CD4-positive, alpha-beta memory T cell (primary cell): ENCODE data around the gene CCDC102A. TPM values are rescaled to one million over a fixed set of nuclear protein-coding genes. Genes with fewer than 3 reads are reported as not detected.

ENCODE experiments used
- CTCF ChIA-PET: fragments of 350-600 bp; sonication (Branson Sonifier 250); formaldehyde crosslinking; loops from one replicate; lab custom pipeline; 2021; ENCODE audit warnings: inconsistent platforms; ENCODE audit not compliant: partially characterized antibody; lab: Charles Lee
- POLR2A ChIA-PET: fragments of 350-600 bp; sonication (Branson Sonifier 250); formaldehyde crosslinking; loops from one replicate; lab custom pipeline; 2021; ENCODE audit not compliant: partially characterized antibody; lab: Charles Lee
- DNase-seq, 5 donors: peaks; one replicate each; pipeline versions ENCODE4 v3.0.0 to v3.0.0-alpha.2; 2020 to 2022; ENCODE audit warnings: mixed read lengths in 1 of 5
- H3K27ac ChIP-seq: one replicate; pipeline ENCODE4 v1.7.0; 2013; ENCODE audit warnings: low read depth, low read length
- H3K27me3 ChIP-seq: 2 replicates; pipeline ENCODE4 v1.7.0; 2013; ENCODE audit warnings: mild to moderate bottlenecking, low read length, moderate library complexity; ENCODE audit not compliant: insufficient read depth
- H3K36me3 ChIP-seq: 2 replicates; pipeline ENCODE4 v1.7.0; 2013; ENCODE audit warnings: mild to moderate bottlenecking, low read length, moderate library complexity; ENCODE audit not compliant: insufficient read depth
- H3K4me1 ChIP-seq: 2 replicates; pipeline ENCODE4 v1.7.0; 2013; ENCODE audit warnings: mild to moderate bottlenecking, low read length, moderate library complexity; ENCODE audit not compliant: insufficient read depth
- H3K4me3 ChIP-seq, 2 donors: one replicate each; pipeline ENCODE4 v1.7.0; 2013; ENCODE audit warnings: low read length in 2 of 2, mild to moderate bottlenecking in 1 of 2
- H3K9me3 ChIP-seq, 2 donors: one replicate each; pipeline ENCODE4 v1.7.0; 2013; ENCODE audit warnings: low read length in 2 of 2, control low read depth in 1 of 2; ENCODE audit not compliant: control insufficient read depth in 1 of 2
- H3K27ac Mint-ChIP-seq, 7 donors: one replicate each; pipeline ENCODE4 v1.8.0; 2020 to 2021; ENCODE audit warnings: mixed read lengths in 7 of 7, mild to moderate bottlenecking in 6 of 7, inconsistent platforms in 3 of 7, moderate library complexity in 3 of 7
- H3K27me3 Mint-ChIP-seq, 2 donors: one replicate each; pipeline ENCODE4 v1.8.0; 2020 to 2021; ENCODE audit warnings: mixed read lengths in 2 of 2
- H3K36me3 Mint-ChIP-seq, 2 donors: one replicate each; pipeline ENCODE4 v1.8.0; 2020 to 2021; ENCODE audit warnings: mixed read lengths in 2 of 2, inconsistent platforms in 1 of 2, mild to moderate bottlenecking in 1 of 2
- H3K4me1 Mint-ChIP-seq, 4 donors: one replicate each; pipeline ENCODE4 v1.8.0; 2020 to 2021; ENCODE audit warnings: mixed read lengths in 4 of 4, mild to moderate bottlenecking in 1 of 4
- H3K4me3 Mint-ChIP-seq, 8 donors: one replicate each; pipeline ENCODE4 v1.8.0; 2020 to 2021; ENCODE audit warnings: mixed read lengths in 8 of 8, mild to moderate bottlenecking in 7 of 8, moderate library complexity in 6 of 8, inconsistent platforms in 3 of 8
- H3K9me3 Mint-ChIP-seq, 8 donors: one replicate each; pipeline ENCODE4 v1.8.0; 2020 to 2021; ENCODE audit warnings: mixed read lengths in 8 of 8, mild to moderate bottlenecking in 5 of 8, inconsistent platforms in 3 of 8, moderate library complexity in 1 of 8
- intact Hi-C: fragments of 100-400 bp; cut with micrococcal nuclease; formaldehyde crosslinking; loops from one replicate; pipeline ENCODE4 v1.15.1; 2023
- polyA plus RNA-seq, 2 donors: library from polyadenylated mRNA; unstranded; fragments of 300-500 nt; fragmentation: Illumina TruSeq; gene quantifications; one replicate each; pipeline ENCODE4 v1.2.3, GENCODE V29; 2021
- total RNA-seq, 2 experiments: library from RNA; stranded (reverse); gene quantifications; one replicate each; pipeline ENCODE4 v1.2.3, GENCODE V29; 2021

CCDC102A gene
- total and polyA plus RNA-seq, 4 experiments from 2014 or later: 1.2 to 9.9 (median 5.1) TPM

- POLR2A ChIA-PET: no interaction called here
- Histone ChIP-seq H3K27me3 (no peaks in the 10 kb centered on the region), H3K36me3 (no peaks in the 10 kb centered on the region), H3K4me3 (no peak overlapping the region), H3K4me1 (peaks cover 17% of the 10 kb centered on the region), H3K27ac (no peak overlapping the region), H3K9me3 (no peaks in the 10 kb centered on the region)
- Mint-ChIP-seq H3K27ac (no peak overlapping the region), H3K4me3 (peak overlapping the region in 1 of 8 donors; percentile 52), H3K27me3 (no peaks in the 10 kb centered on the region), H3K4me1 (peaks cover 11 to 27% (median 23%) of the 10 kb centered on the region in 4 donors), H3K9me3 (no peaks in the 10 kb centered on the region), H3K36me3 (no peaks in the 10 kb centered on the region)
- DNase-seq: no peak
- intact Hi-C loops: no loop called here
- CTCF ChIA-PET: interaction anchor here (1.0 to 1.1 kb wide), 2 partner anchors 21 to 36 kb away, joined by 4 to 5 read pairs; partner anchors contain the start of gene POLR2C
Measured at GRCh38 chr16:57483725-57484514, 52.5 kb downstream of the CCDC102A start.

DNA sequence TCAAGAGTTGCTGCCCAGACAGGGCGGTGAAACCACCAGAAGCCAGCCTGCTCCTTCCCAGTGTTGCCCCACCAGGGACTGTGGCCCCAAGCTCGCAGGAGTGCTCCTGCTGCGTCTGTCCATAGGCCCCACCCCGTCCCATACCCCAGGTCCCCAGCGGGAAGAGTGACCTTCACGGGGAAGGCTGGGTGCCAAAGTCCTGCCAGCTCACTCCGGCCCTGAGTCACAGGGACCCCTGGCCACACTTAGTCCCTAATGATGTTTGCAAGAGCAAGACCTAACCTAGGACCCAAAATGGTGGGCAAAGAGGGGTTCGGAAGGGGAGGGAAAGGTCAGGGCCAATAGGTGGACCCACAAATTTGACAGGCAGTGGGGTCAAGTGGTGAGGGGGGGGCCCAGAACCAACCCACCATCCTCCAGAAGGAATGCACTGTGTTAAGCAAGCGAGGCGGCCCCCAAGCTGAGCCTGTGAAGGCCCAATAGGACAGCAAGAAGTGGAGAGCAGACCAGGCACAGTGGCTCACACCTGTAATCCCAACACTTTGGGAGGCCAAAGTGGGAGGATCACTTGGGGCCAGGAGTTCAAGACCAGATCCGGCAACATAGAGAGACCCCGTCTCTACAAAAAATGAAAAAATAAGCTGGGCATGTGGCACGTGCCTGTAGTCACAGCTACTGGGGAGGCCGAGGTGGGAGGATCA is 53.4 kb downstream of the CCDC102A start:
- H3K9me3 ChIP-seq: no peaks in the 10 kb centered on the region
- Mint-ChIP-seq H3K36me3 (no peaks in the 10 kb centered on the region), H3K27ac (peak overlapping the region in 1 of 7 donors; percentile 57), H3K4me1 (peaks cover 11 to 27% (median 23%) of the 10 kb centered on the region in 4 donors), H3K27me3 (no peaks in the 10 kb centered on the region), H3K4me3 (peak overlapping the region in 2 of 8 donors; percentile 22 to 65), H3K9me3 (no peaks in the 10 kb centered on the region)
- DNase-seq: no peak
- ChIA-PET POLR2A (no interaction called here), CTCF (interaction anchor here (0.7 to 1.1 kb wide), 3 partner anchors 20 to 61 kb away, joined by 4 to 5 read pairs (median 4); partner anchors contain the start of gene POLR2C)
- H3K27ac ChIP-seq: no peak overlapping the region
- no peaks in the 10 kb centered on the region for H3K36me3 ChIP-seq
- intact Hi-C loops: no loop called here
- peaks cover 17% of the 10 kb centered on the region for H3K4me1 ChIP-seq
- no peak overlapping the region for H3K4me3 ChIP-seq
- no peaks in the 10 kb centered on the region for H3K27me3 ChIP-seq

DNA sequence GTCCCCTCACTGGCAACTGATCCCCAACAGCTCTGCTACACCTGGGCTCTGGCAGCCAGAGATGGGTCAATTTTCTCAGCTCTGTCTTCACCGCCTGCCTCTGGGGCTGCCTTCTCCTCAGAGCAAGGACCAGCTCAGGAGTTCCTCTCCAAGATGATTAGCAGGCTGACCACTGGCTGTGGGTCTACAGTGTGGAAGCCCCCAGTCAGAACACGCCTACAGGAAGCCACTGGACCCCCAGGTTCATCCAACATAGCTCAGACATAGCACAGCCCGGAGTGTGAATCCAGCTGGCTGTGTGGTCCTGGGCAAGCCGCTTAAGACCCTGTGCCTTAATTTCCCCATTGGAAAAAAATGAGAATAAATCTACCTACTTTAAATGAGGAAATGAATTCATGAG is 55.0 kb downstream of the CCDC102A start:
- Mint-ChIP-seq H3K27me3 (no peaks in the 10 kb centered on the region), H3K9me3 (no peaks in the 10 kb centered on the region), H3K4me3 (no peak overlapping the region), H3K36me3 (no peaks in the 10 kb centered on the region), H3K4me1 (peaks cover 7 to 20% (median 16%) of the 10 kb centered on the region in 4 donors), H3K27ac (peak overlapping the region in 1 of 7 donors; percentile 79)
- intact Hi-C loops: no loop called here
- POLR2A ChIA-PET: interaction anchor here (2.5 kb wide), 1 partner anchor 19 kb away, joined by 11 read pairs; the partner anchor contains the start of gene POLR2C
- no peak overlapping the region for H3K27ac ChIP-seq
- H3K27me3 ChIP-seq: no peaks in the 10 kb centered on the region
- no peak overlapping the region for H3K4me3 ChIP-seq
- no peaks in the 10 kb centered on the region for H3K9me3 ChIP-seq
- DNase-seq: no peak
- H3K4me1 ChIP-seq: peaks cover 20% of the 10 kb centered on the region
- no peaks in the 10 kb centered on the region for H3K36me3 ChIP-seq
- CTCF ChIA-PET: interaction anchor here (0.8 to 2.0 kb wide), 2 partner anchors 38 to 56 kb away, joined by 3 to 10 read pairs; no protein-coding TSS in a partner anchor

DNA sequence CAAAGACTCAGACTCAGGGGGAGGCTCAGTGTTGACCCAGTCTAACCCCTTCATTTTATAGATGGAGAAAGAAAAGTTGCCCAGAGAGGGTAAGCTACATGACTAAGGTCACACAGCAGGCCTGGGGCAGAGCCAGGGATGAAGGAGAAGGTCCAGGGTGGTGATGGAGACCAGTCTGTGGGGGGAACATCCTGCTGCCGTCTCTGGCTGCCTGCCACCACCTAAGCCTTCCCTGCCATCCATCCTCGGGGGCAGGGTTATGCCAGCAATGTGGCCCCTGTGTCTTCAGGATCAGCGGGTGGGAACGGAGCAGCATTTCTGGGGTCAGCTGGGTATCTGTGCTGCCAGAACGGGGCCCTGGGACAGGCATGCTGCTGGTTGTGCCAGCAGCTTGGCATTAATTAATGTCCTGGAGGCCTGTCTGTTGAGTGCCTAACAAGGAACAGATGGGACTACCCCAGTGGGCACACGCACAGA is 55.6 kb downstream of the CCDC102A start:
- H3K27me3 ChIP-seq: no peaks in the 10 kb centered on the region
- no peak overlapping the region for H3K4me3 Mint-ChIP-seq
- intact Hi-C loops: no loop called here
- no peak overlapping the region for H3K4me3 ChIP-seq
- H3K4me1 Mint-ChIP-seq: peaks cover 10 to 23% (median 20%) of the 10 kb centered on the region in 4 donors
- no peaks in the 10 kb centered on the region for H3K9me3 ChIP-seq
- H3K36me3 ChIP-seq: no peaks in the 10 kb centered on the region
- H3K27ac ChIP-seq: no peak overlapping the region
- H3K27me3 Mint-ChIP-seq: no peaks in the 10 kb centered on the region
- H3K4me1 ChIP-seq: peaks cover 24% of the 10 kb centered on the region
- peak overlapping the region in 1 of 7 donors; percentile 21 for H3K27ac Mint-ChIP-seq
- no peak for DNase-seq
- ChIA-PET POLR2A (interaction anchor here (2.5 kb wide), 1 partner anchor 18 kb away, joined by 11 read pairs; the partner anchor contains the start of gene POLR2C), CTCF (interaction anchor here (2.0 kb wide), 1 partner anchor 39 kb away, joined by 10 read pairs; no protein-coding TSS in a partner anchor)
- no peaks in the 10 kb centered on the region for H3K9me3 Mint-ChIP-seq
- H3K36me3 Mint-ChIP-seq: no peaks in the 10 kb centered on the region

- H3K9me3 Mint-ChIP-seq: no peaks in the 10 kb centered on the region
- H3K36me3 ChIP-seq: no peaks in the 10 kb centered on the region
- H3K27me3 Mint-ChIP-seq: no peaks in the 10 kb centered on the region
- peaks cover 10 to 19% (median 15%) of the 10 kb centered on the region in 4 donors for H3K4me1 Mint-ChIP-seq
- no peaks in the 10 kb centered on the region for H3K36me3 Mint-ChIP-seq
- ChIA-PET POLR2A (interaction anchor here (2.5 kb wide), 1 partner anchor 17 kb away, joined by 11 read pairs; the partner anchor contains the start of gene POLR2C), CTCF (interaction anchor here (2.0 kb wide), 1 partner anchor 39 kb away, joined by 10 read pairs; no protein-coding TSS in a partner anchor)
- H3K27ac ChIP-seq: no peak overlapping the region
- H3K4me3 ChIP-seq: no peak overlapping the region
- H3K27ac Mint-ChIP-seq: peak overlapping the region in 1 of 7 donors; percentile 21
- intact Hi-C loops: no loop called here
- peaks cover 20% of the 10 kb centered on the region for H3K4me1 ChIP-seq
- DNase-seq: no peak
- H3K27me3 ChIP-seq: no peaks in the 10 kb centered on the region
- H3K4me3 Mint-ChIP-seq: no peak overlapping the region
- no peaks in the 10 kb centered on the region for H3K9me3 ChIP-seq
Measured at GRCh38 chr16:57479976-57480753, 56.2 kb downstream of the CCDC102A start.

- no peak for DNase-seq
- H3K27me3 ChIP-seq: no peaks in the 10 kb centered on the region
- no peak overlapping the region for H3K4me3 ChIP-seq
- H3K27ac Mint-ChIP-seq: no peak overlapping the region
- ChIA-PET POLR2A (interaction anchor here (2.5 kb wide), 1 partner anchor 17 kb away, joined by 11 read pairs; the partner anchor contains the start of gene POLR2C), CTCF (interaction anchor here (0.9 kb wide), 1 partner anchor 38 kb away, joined by 3 read pairs; no protein-coding TSS in a partner anchor)
- H3K4me1 ChIP-seq: peaks cover 17% of the 10 kb centered on the region
- H3K27ac ChIP-seq: no peak overlapping the region
- intact Hi-C loops: no loop called here
- no peaks in the 10 kb centered on the region for H3K9me3 ChIP-seq
- no peak overlapping the region for H3K4me3 Mint-ChIP-seq
- peaks cover 5 to 12% (median 10%) of the 10 kb centered on the region in 4 donors for H3K4me1 Mint-ChIP-seq
- no peaks in the 10 kb centered on the region for H3K27me3 Mint-ChIP-seq
- H3K9me3 Mint-ChIP-seq: no peaks in the 10 kb centered on the region
- no peaks in the 10 kb centered on the region for H3K36me3 Mint-ChIP-seq
- no peaks in the 10 kb centered on the region for H3K36me3 ChIP-seq
Measured at GRCh38 chr16:57479205-57479975, 57.0 kb downstream of the CCDC102A start.
